ENCODE results near the gene OGDH. TPM values are rescaled to one million over a fixed set of nuclear protein-coding genes. Genes with fewer than 3 reads are reported as not detected.

The OGDH gene
- total and polyA plus RNA-seq, 10 of the 15 experiments (the other 5 are each of a cell fraction or from before 2014, with no cell fraction given): 4.1 to 103 (median 48.4) TPM

- TF ChIP-seq NR2F1 (conservative IDR thresholded peaks at IDR 0.05): no peak
- no peak for TF ChIP-seq GABPA (IDR thresholded peaks at IDR 0.05; ENCODE audit: low read depth)
- TF ChIP-seq REST (IDR thresholded peaks at IDR 0.05; ENCODE audit: low read depth, low read length): no peak
- peak; percentile 76; the same call in 1 of the 2 replicates for TF ChIP-seq NFIC (IDR thresholded peaks at IDR 0.05; ENCODE audit: low read depth, low read length)
- peak; percentile 90 to 92 for TF ChIP-seq IKZF2 (IDR thresholded peaks at IDR 0.05)
- TF ChIP-seq CHD2 (IDR thresholded peaks at IDR 0.05; ENCODE audit: borderline replicate concordance, low read depth, low read length): no peak
- TF ChIP-seq NFYB (IDR thresholded peaks at IDR 0.05; ENCODE audit: insufficient read depth, low read depth, low read length): no peak
- no peak for TF ChIP-seq FOS (IDR thresholded peaks at IDR 0.05; ENCODE audit: borderline replicate concordance, extremely low read depth, insufficient read length)
- TF ChIP-seq, protein P1, sequence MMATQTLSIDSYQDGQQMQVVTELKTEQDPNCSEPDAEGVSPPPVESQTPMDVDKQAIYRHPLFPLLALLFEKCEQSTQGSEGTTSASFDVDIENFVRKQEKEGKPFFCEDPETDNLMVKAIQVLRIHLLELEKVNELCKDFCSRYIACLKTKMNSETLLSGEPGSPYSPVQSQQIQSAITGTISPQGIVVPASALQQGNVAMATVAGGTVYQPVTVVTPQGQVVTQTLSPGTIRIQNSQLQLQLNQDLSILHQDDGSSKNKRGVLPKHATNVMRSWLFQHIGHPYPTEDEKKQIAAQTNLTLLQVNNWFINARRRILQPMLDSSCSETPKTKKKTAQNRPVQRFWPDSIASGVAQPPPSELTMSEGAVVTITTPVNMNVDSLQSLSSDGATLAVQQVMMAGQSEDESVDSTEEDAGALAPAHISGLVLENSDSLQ (IDR thresholded peaks at IDR 0.05): no peak
- no peak for TF ChIP-seq ZNF274 (IDR thresholded peaks at IDR 0.05; ENCODE audit: insufficient read depth, insufficient read length)
- 0 out of 2 replicates have a peak, but pooled peaks have one; percentile 32 for TF ChIP-seq CBFB (IDR thresholded peaks at IDR 0.05; ENCODE audit: low read depth)
- TF ChIP-seq E4F1 (IDR thresholded peaks at IDR 0.05; ENCODE audit: borderline replicate concordance, partially characterized antibody): no peak
- TF ChIP-seq TCF12 (IDR thresholded peaks at IDR 0.05; ENCODE audit: low read depth, low read length): no peak
- TF ChIP-seq CREB1 (IDR thresholded peaks at IDR 0.05; ENCODE audit: low read depth): peak; percentile 74
- TF ChIP-seq GATAD2B (conservative IDR thresholded peaks at IDR 0.05; ENCODE audit: low read depth): 0 out of 2 replicates have a peak, but pooled peaks have one; percentile 56
- no peak for TF ChIP-seq RCOR1 (conservative IDR thresholded peaks at IDR 0.05; ENCODE audit: low read depth, low read length)
- TF ChIP-seq ATF2 (IDR thresholded peaks at IDR 0.05; ENCODE audit: low read length): peak; percentile 67
- no peak for TF ChIP-seq E2F8 (IDR thresholded peaks at IDR 0.05; ENCODE audit: low read depth, partially characterized antibody)
These were observed 129.2 kb downstream of the OGDH start (continued) for GRCh38 chr7:44735403-44736165.
